Stimulated activated CD8-positive, alpha-beta memory T cell treated with anti-CD3 and anti-CD28 coated beads, Interleukin-7, amount 100 ng/mL, for 1 hour (primary cell): ENCODE data around the gene KNTC1.
"Not testable (repeated sequence)": the region's sequence is repeated elsewhere in the genome, so short reads cannot be mapped to it uniquely, and the experiment has no call there.

Experiments
- DNase-seq, 2 donors: peaks; one replicate each; pipeline ENCODE4 v3.0.0-alpha.2; 2020; ENCODE audit warnings: low read depth in 2 of 2

KNTC1 gene

GRCh38 chr12:122651520-122652224 is 124.6 kb downstream of the KNTC1 start:
- DNase-seq, result no peak

- DNase-seq, result not testable (repeated sequence)
These were observed 126.2 kb downstream of the KNTC1 start for GRCh38 chr12:122653291-122653690.

GRCh38 chr12:122656298-122656697 is 129.2 kb downstream of the KNTC1 start:
- no peak for DNase-seq

- DNase-seq, result no peak
These were observed 132.5 kb downstream of the KNTC1 start for GRCh38 chr12:122659579-122659978.

GRCh38 chr12:122661246-122661645 is 134.2 kb downstream of the KNTC1 start:
- DNase-seq, result no peak

- DNase-seq, result no peak
These were observed 134.9 kb downstream of the KNTC1 start for GRCh38 chr12:122661938-122662337.

- no peak for DNase-seq
These were observed 138.3 kb downstream of the KNTC1 start for GRCh38 chr12:122665349-122665748.

- DNase-seq, result no peak
These were observed 138.7 kb downstream of the KNTC1 start for GRCh38 chr12:122665759-122666158.

GRCh38 chr12:122668268-122668667 is 141.2 kb downstream of the KNTC1 start:
- DNase-seq, result no peak

GRCh38 chr12:122669397-122670070 is 142.5 kb downstream of the KNTC1 start:
- DNase-seq, result no peak

GRCh38 chr12:122672515-122672914 is 145.5 kb downstream of the KNTC1 start:
- no peak for DNase-seq
